Measurements from ENCODE around the gene LRRC61.
"Not testable (repeated sequence)": the region's sequence is repeated elsewhere in the genome, so short reads cannot be mapped to it uniquely, and the experiment has no call there.

The LRRC61 gene

GRCh38 chr7:150322833-150323681 lies at the start of gene LRRC61, which contains the start of gene ACTR3C:
Gene LRRC61 (plus strand): TSS chr7:150323355. CDS start chr7:150336862, 13,507 bp downstream.
Gene ACTR3C (minus strand): TSS chr7:150323545. CDS start chr7:150295296, 28,249 bp downstream.
- DNase-seq: peak; percentile 75

DNA sequence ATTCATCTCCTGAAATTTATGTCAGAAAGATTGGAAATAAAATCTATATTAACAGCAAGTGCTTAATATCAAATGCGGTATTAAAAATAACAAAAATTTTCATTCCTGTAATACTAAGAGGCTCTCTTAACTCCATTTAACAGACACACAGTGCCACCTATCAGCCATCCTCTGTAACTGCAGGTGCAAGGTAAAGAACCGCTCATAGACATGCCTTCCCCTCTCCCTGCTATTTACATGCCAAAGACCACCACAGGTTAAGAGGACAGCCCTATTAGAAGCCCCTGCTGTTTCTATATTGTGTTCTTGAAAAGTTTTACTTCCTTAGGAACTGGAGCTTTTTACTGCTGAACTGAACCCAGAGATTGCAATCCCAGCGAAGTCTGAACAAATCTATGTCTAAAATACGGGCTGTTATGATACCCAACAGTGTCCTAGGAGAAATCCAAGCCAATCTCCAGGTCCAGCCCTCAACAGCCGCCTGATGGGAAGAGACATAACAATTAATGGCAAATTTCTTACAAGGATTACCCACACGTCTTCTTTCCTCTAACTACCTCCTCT lies 46.9 kb upstream of the LRRC61 start:
- DNase-seq: peak; percentile 30

DNA sequence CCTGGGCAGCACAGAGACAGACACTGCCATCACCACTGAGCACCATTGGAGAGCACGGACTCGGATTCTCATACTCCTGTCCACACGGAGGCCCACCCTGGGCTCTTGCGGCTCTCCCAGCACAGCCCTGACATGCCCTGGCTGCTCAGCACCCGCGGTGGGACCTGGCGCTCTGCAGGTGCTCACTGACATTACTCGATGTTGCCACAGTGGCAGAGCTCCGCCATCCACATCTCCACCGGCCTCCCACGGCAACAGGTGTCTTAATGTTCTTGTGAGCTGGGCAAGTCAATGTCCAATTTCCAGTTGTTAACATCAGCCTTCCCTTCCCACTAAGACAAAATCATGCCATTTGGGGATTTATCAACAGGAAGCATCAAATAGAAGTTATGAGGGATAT lies 44.8 kb upstream of the LRRC61 start:
- not testable (repeated sequence) for DNase-seq

DNA sequence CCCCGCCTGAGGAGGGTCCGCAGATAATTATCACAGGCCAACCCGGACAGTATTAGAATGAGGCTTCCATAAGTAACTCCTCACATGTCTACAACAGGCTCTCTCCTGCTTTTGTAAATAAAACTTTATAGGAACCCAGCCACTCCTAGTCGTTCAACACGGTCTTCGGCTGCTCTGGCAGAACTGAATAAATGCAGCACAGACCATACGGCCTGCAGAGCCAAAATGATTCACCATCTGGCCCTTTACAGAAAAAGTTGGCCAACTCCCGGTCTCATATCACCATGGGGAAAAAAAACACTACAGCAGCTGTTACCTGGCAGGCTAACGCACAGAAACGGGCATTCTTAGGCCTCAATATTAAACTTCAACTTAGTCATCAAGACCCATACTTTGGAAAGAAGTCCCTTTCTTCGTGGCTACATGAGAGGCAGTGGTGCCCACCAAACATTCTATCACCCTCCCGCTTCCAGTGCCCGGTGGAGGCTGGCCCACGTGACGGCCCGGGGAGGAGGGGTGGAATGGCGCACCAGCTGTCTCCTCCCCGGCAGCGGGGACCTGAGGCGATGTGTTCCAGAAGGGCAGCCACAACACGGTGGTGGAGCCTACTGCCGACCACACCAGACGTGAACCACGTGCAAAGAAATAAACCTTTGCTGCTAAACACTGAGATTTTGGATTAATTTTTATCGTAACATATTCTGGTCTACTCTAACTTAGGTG lies 41.3 kb upstream of the LRRC61 start:
- DNase-seq: not testable (repeated sequence)

- DNase-seq: not testable (repeated sequence)
These were observed 40.0 kb upstream of the LRRC61 start for GRCh38 chr7:150283111-150283510.

DNA sequence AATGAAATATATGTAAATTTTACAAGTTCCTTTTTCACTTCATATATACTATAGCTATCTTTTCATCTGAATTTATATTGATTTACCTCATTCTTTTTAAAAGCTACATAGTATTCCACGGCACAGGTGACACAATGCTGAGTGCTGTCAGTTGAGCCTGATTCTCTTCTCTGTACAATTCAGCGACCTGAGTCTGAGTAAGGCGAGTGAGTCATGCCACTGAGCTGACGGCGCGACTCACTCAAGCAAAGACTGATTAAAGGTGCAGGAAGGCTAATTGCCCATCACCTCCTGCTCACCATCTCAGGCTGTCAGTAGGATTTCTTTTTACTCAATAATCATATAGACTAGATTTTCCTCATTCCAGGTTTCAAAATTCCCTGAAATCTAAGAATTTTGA lies 39.5 kb upstream of the LRRC61 start:
- not testable (repeated sequence) for DNase-seq

GRCh38 chr7:150285849-150286754 lies 37.1 kb upstream of the LRRC61 start:
- peak; percentile 35 for DNase-seq

DNA sequence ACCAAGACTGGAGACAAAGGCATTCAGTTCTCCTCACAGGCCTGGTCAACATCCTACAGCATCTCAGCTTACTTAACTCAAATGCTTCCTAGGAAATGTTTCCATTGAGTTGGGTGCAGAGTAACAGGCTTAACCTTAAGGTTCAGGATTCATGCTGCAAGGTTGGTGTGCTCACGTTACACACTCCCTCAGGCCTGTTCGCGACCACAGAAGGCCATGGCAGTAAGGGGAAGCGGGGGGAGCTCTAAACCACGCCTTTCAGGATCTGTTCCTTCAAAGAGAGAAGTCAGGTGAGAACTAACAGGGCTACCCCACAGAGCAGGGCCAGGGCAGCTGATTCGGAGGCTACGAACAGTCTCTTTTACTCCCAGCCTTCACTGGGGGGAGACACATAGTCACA lies 35.3 kb upstream of the LRRC61 start:
- not testable (repeated sequence) for DNase-seq

GRCh38 chr7:150288816-150289215 lies 34.3 kb upstream of the LRRC61 start:
- DNase-seq: not testable (repeated sequence)

DNA sequence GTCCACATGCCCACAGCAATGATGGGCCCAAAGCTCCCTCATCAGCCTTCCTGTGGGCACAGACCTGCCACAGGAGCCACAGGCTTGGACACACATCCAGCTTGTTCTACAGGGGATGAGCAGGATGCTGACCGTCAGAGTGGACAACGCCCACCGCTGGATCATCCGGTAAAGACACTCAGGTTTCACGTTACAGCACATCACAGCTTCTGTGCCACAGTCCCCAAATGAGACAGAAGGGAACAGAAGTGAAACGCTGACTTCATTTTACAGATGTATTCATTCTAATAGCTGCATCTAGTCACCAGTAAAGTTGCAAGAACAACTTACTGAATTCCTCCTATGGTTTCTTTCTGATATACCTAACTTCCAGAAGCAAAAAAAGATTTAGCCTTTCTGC lies 32.8 kb upstream of the LRRC61 start:
- DNase-seq: not testable (repeated sequence)

- DNase-seq: not testable (repeated sequence)
These were observed 28.1 kb upstream of the LRRC61 start for GRCh38 chr7:150295027-150295426.

- not testable (repeated sequence) for DNase-seq
These were observed 27.5 kb upstream of the LRRC61 start for GRCh38 chr7:150295614-150296013.

DNA sequence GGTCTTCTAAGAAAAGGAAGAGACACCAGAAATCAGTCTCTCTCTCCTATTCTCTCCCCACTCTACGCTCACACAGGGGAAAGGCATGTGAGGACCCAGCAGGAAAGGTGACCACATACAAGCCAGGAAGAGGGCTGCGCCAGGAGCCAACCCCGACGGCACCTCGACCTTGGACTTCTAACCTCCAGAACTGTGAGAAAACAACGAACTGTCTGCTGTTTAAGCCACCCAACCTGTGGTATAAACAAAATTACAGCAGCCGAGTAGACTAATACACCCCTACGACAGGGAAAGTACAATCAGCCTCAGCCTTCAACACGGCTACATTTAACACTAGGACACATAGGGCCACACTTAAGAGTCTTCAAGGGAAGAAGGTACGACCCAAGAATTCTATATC lies 26.4 kb upstream of the LRRC61 start:
- DNase-seq: not testable (repeated sequence)

- DNase-seq: not testable (repeated sequence)
These were observed 25.2 kb upstream of the LRRC61 start for GRCh38 chr7:150297978-150298377.

DNA sequence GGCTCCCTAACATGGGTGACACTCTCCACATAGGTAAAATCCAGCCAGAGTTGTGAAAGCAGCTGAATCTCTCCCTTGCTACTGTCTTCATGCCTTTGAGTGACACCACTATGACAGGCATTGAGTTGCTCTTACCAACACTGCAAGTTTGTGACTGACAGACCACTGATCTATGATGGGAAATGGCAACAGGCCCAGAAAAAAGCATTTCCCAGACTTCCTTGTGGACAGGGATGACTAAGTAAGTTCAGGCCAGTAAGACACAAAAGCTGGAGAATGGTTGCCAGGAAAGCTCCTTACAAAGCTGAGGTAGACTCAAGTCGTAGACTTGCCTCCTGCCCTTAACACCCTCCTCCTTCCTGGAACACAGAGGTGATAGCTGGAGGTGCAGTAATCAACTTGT lies 20.2 kb upstream of the LRRC61 start:
- DNase-seq: not testable (repeated sequence)

DNA sequence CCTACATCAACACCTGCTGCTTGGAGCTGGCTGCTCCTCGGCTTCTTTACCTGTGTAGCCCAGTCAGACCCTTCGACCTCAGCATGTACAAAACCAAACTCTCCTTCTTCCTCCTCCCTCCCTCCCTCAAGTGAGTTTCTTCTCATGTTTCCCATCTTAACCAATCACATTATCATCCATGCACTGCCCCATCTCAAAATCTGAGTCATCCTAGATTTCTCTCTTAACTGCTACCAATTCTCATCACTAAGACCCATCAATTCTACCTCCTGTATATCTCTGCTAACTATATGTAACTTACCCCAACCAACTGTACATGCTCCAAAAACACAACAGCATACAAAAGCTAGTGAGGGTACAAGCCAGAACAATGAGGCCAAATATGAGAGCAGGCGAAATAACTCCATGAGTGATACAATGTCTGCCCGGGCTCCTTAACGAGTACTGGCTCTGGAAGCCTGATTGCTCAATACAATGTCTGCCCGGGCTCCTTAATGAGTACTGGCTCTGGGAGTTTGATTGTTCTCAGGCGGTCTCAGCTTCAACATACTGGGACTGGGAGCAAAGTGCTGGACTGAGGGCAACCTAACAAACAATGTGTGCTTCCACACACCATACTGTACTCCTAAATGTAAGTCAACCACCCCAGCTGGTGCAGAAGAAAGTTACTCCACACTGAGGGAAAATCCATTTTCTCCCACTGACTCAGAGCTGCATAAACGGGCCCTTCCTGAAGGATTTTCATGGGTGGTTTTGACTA lies 18.5 kb upstream of the LRRC61 start:
- DNase-seq: not testable (repeated sequence)

DNA sequence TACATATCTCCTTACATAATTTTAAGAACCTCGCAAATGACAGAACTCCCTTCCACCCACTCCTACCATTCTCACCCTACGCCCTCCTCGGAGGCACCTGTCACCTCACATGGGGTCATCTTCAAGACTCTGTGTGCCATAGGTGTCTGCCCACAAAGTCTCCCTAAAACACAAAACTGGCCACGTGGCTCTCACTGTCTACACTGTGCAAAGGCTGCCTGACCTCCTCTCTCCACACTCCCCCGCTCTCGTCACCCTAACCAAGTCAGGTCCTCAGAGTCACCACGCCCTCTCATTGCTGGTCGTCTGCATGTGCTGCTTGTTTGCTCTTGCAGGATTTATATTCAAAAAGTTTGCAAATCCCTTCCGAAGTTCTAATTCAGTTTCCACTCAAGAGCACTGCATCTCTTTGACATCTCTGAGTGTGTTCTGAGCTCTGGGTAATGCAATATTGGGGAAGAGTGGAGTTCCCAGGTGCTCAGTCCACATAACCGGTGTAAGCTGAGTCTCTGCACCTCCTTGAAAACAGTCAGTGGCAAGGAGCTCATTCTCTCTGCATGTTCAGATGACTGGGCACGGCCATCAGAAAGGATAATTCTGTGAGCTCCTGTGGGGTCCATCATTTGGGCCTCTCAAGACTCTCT lies 17.8 kb upstream of the LRRC61 start:
- not testable (repeated sequence) for DNase-seq

DNA sequence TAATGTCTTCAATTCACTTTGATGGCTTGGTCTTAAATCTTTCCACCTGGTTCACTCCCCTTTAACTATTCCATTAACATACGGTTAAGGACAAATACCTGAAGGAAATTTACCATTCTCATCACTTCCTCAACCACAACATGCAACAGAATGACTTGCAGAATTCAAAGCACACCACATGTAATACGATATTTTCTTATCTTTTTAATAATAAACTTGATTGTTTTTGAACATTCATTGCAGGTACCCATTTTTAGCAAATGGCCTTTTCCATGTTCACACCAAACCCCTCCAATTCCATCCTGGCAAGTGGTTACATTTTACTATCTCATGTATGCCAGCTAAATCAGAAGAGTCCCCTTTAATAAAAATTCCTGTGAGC lies 17.3 kb upstream of the LRRC61 start:
- not testable (repeated sequence) for DNase-seq

DNA sequence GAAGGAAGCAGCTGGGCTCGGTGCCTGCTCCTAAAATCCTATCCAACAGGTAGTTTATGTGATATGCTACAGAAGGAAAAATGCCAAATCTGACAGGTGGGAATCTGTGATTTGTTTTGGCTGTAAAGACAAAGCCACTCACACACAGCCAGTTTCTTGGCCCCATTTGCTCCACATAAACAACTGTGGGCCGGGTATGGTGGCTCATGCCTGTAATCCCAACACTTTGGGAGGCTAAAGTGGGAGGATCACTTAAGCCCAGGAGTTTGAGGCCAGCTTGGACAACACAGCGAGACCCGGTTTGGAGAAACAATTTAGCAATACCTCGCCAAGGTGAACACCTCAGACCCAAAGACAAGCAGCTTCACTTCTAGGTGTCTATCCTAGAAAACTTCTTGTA lies 16.8 kb upstream of the LRRC61 start:
- not testable (repeated sequence) for DNase-seq

GRCh38 chr7:150307129-150307528 lies 16.0 kb upstream of the LRRC61 start:
- no peak for DNase-seq

GRCh38 chr7:150307904-150308303 lies 15.3 kb upstream of the LRRC61 start:
- DNase-seq: no peak

Measured in activated CD4-positive, alpha-beta T cell treated with anti-CD3 and anti-CD28 coated beads for 48 hours (primary cell).